ENCODE data around the gene SNPH.

Gene SNPH

GRCh38 chr20:1265226-1265915, 723 bp upstream of the SNPH start:
- CTCF ChIA-PET = no interaction called here
- TF ChIP-seq FOXM1 (IDR thresholded peaks at IDR 0.05; ENCODE audit: borderline replicate concordance) = no peak
- TF ChIP-seq SUZ12 (IDR thresholded peaks at IDR 0.05) = no peak
- no peak for TF ChIP-seq HDGF (IDR thresholded peaks at IDR 0.05; ENCODE audit: borderline replicate concordance)
- no peak for TF ChIP-seq ZNF384 (IDR thresholded peaks at IDR 0.05)
- no peak for TF ChIP-seq BHLHE40 (IDR thresholded peaks at IDR 0.05; ENCODE audit: borderline replicate concordance)
- no peak for TF ChIP-seq CTBP1 (IDR thresholded peaks at IDR 0.05; ENCODE audit: borderline replicate concordance)
- no peak for TF ChIP-seq LEF1 (IDR thresholded peaks at IDR 0.05; ENCODE audit: borderline replicate concordance)
- no peak for TF ChIP-seq L3MBTL2 (conservative IDR thresholded peaks at IDR 0.05)
- TF ChIP-seq ELF4 (IDR thresholded peaks at IDR 0.05) = no peak
- TF ChIP-seq NFRKB (IDR thresholded peaks at IDR 0.05) = no peak
- no peak for TF ChIP-seq SP1 (IDR thresholded peaks at IDR 0.05)
- POLR2A ChIA-PET = interaction anchor here (0.7 to 0.8 kb wide), 3 partner anchors 10 to 40 kb away, joined by 3 to 5 read pairs (median 3); partner anchors contain the start of gene RAD21L1
- DNase-seq (ENCODE audit: extremely low spot score) = no peak

DNA sequence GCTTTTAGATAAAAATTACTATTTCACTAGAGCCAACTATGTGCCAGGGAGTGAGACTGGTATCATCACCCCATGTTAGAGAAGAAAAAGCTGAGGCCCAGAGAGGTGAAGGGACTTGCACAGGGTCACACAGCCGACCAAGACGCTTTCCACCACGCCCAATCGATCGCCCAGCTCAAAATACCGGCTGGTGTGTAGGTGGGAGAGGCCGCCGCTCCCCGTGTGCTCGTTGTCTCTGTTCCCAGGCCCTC, 253 bp upstream of the SNPH start:
- no peak for DNase-seq (ENCODE audit: extremely low spot score)
- TF ChIP-seq LEF1 (IDR thresholded peaks at IDR 0.05; ENCODE audit: borderline replicate concordance) (no peak), SUZ12 (IDR thresholded peaks at IDR 0.05) (no peak), ELF4 (IDR thresholded peaks at IDR 0.05) (no peak), FOXK2 (IDR thresholded peaks at IDR 0.05) (no peak), PKNOX1 (IDR thresholded peaks at IDR 0.05) (no peak), L3MBTL2 (conservative IDR thresholded peaks at IDR 0.05) (no peak), TARDBP (IDR thresholded peaks at IDR 0.05) (no peak), ARNT (IDR thresholded peaks at IDR 0.05) (no peak)
- POLR2A ChIA-PET = interaction anchor here (0.7 to 0.8 kb wide), 3 partner anchors 9 to 40 kb away, joined by 3 to 5 read pairs (median 3); partner anchors contain the start of gene RAD21L1
- CTCF ChIA-PET = no interaction called here

GRCh38 chr20:1267161-1267560, 1.1 kb downstream of the SNPH start:
- CTCF ChIA-PET = no interaction called here
- TF ChIP-seq CTBP1 (IDR thresholded peaks at IDR 0.05; ENCODE audit: borderline replicate concordance) = no peak
- no peak for TF ChIP-seq SP1 (IDR thresholded peaks at IDR 0.05)
- TF ChIP-seq FOXK2 (IDR thresholded peaks at IDR 0.05) = no peak
- no peak for TF ChIP-seq L3MBTL2 (conservative IDR thresholded peaks at IDR 0.05)
- TF ChIP-seq LEF1 (IDR thresholded peaks at IDR 0.05; ENCODE audit: borderline replicate concordance) = no peak
- no peak for TF ChIP-seq NFRKB (IDR thresholded peaks at IDR 0.05)
- TF ChIP-seq ZNF384 (IDR thresholded peaks at IDR 0.05) = no peak
- no peak for TF ChIP-seq ARNT (IDR thresholded peaks at IDR 0.05)
- no peak for TF ChIP-seq SUZ12 (IDR thresholded peaks at IDR 0.05)
- no peak for TF ChIP-seq ELF4 (IDR thresholded peaks at IDR 0.05)
- TF ChIP-seq FOXA1 (IDR thresholded peaks at IDR 0.05) = no peak
- no peak for TF ChIP-seq PKNOX1 (IDR thresholded peaks at IDR 0.05)
- no peak for TF ChIP-seq BHLHE40 (IDR thresholded peaks at IDR 0.05; ENCODE audit: borderline replicate concordance)
- no peak for TF ChIP-seq TARDBP (IDR thresholded peaks at IDR 0.05)
- no peak for TF ChIP-seq HDGF (IDR thresholded peaks at IDR 0.05; ENCODE audit: borderline replicate concordance)
- no peak for TF ChIP-seq FOXM1 (IDR thresholded peaks at IDR 0.05; ENCODE audit: borderline replicate concordance)
- POLR2A ChIA-PET = interaction anchor here (0.7 kb wide), 1 partner anchor 24 kb away, joined by 3 read pairs; no protein-coding TSS in a partner anchor
- no peak for DNase-seq (ENCODE audit: extremely low spot score)

- CTCF ChIA-PET = no interaction called here
- no peak for DNase-seq (ENCODE audit: extremely low spot score)
- POLR2A ChIA-PET = no interaction called here
- no peak for TF ChIP-seq PKNOX1 (IDR thresholded peaks at IDR 0.05)
Measured at GRCh38 chr20:1267809-1268374, 1.8 kb downstream of the SNPH start.

- CTCF ChIA-PET = no interaction called here
- POLR2A ChIA-PET = no interaction called here
- no peak for TF ChIP-seq ELF4 (IDR thresholded peaks at IDR 0.05)
- TF ChIP-seq SUZ12 (IDR thresholded peaks at IDR 0.05) = no peak
- no peak for TF ChIP-seq FOXA1 (IDR thresholded peaks at IDR 0.05)
- TF ChIP-seq NFRKB (IDR thresholded peaks at IDR 0.05) = no peak
- no peak for TF ChIP-seq ARNT (IDR thresholded peaks at IDR 0.05)
- no peak for TF ChIP-seq FOXK2 (IDR thresholded peaks at IDR 0.05)
- no peak for TF ChIP-seq HDGF (IDR thresholded peaks at IDR 0.05; ENCODE audit: borderline replicate concordance)
- TF ChIP-seq CTBP1 (IDR thresholded peaks at IDR 0.05; ENCODE audit: borderline replicate concordance) = no peak
- TF ChIP-seq LEF1 (IDR thresholded peaks at IDR 0.05; ENCODE audit: borderline replicate concordance) = no peak
- TF ChIP-seq ZNF384 (IDR thresholded peaks at IDR 0.05) = no peak
- TF ChIP-seq FOXM1 (IDR thresholded peaks at IDR 0.05; ENCODE audit: borderline replicate concordance) = no peak
- no peak for DNase-seq (ENCODE audit: extremely low spot score)
Measured at GRCh38 chr20:1269235-1269634, 3.1 kb downstream of the SNPH start.

GRCh38 chr20:1269850-1270249, 3.8 kb downstream of the SNPH start:
- ChIA-PET CTCF (no interaction called here), POLR2A (no interaction called here)
- DNase-seq (ENCODE audit: extremely low spot score) = no peak
- no peak for TF ChIP-seq ZNF384 (IDR thresholded peaks at IDR 0.05)
- TF ChIP-seq SP1 (IDR thresholded peaks at IDR 0.05) = no peak
- no peak for TF ChIP-seq LEF1 (IDR thresholded peaks at IDR 0.05; ENCODE audit: borderline replicate concordance)
- TF ChIP-seq TARDBP (IDR thresholded peaks at IDR 0.05) = no peak
- no peak for TF ChIP-seq ELF4 (IDR thresholded peaks at IDR 0.05)
- no peak for TF ChIP-seq FOXM1 (IDR thresholded peaks at IDR 0.05; ENCODE audit: borderline replicate concordance)
- TF ChIP-seq ARNT (IDR thresholded peaks at IDR 0.05) = no peak
- TF ChIP-seq BHLHE40 (IDR thresholded peaks at IDR 0.05; ENCODE audit: borderline replicate concordance) = no peak
- no peak for TF ChIP-seq HDGF (IDR thresholded peaks at IDR 0.05; ENCODE audit: borderline replicate concordance)
- no peak for TF ChIP-seq CTBP1 (IDR thresholded peaks at IDR 0.05; ENCODE audit: borderline replicate concordance)
- TF ChIP-seq PKNOX1 (IDR thresholded peaks at IDR 0.05) = no peak
- no peak for TF ChIP-seq FOXA1 (IDR thresholded peaks at IDR 0.05)
- TF ChIP-seq NFRKB (IDR thresholded peaks at IDR 0.05) = no peak
- no peak for TF ChIP-seq FOXK2 (IDR thresholded peaks at IDR 0.05)
- TF ChIP-seq L3MBTL2 (conservative IDR thresholded peaks at IDR 0.05) = no peak
- no peak for TF ChIP-seq SUZ12 (IDR thresholded peaks at IDR 0.05)
